ENCODE data around the gene SNX32.

Gene SNX32

DNA sequence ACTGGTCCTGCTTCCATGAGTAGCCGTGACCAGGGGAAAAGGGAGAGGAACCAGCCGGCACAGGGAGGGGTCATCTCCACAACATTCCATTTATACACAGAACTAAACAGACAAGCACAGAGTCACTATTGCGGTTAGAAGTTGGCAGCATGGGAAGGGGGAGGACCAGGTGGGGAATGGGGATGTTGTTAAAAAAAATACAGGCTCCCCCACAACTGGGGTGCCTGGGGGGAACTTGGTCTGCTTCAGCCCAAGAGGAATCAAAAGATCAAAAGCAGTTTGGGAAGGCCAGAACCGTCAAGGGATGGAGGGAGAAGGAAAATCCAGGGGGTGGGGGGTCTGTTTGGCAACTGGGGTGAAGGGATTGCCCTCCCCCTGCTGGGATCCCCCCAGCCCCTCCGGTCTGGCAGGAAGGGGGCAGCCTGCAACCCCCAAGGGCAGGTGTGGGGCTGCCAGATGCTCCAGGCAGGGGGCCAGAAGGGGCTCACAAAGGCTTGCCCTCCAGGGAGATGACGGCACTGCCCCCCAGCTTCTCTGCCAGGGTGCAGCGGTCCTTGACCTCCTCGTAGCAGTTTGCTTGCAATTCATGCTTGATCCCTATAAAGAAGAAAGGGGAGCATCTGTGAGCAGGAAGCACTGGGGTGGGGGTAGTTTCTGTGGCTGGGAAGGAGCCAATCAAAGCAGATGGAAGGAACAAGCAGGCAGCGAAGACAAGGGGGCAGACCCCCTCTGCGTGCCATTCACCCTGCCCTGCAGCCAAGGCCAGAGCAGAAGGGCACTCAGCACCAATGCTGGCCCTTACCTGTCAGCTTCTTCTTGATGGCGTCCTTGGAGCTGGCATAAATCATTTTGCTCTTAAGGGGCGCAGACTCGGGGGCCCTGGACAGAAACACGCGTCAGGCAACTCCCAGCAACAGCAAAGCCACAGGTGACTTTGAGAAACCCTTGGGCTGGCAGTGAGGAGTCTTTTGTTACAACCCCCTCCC lies 21.4 kb downstream of the SNX32 start:
- DNase-seq (ENCODE audit: low read depth in 2 of 2) = no peak

DNA sequence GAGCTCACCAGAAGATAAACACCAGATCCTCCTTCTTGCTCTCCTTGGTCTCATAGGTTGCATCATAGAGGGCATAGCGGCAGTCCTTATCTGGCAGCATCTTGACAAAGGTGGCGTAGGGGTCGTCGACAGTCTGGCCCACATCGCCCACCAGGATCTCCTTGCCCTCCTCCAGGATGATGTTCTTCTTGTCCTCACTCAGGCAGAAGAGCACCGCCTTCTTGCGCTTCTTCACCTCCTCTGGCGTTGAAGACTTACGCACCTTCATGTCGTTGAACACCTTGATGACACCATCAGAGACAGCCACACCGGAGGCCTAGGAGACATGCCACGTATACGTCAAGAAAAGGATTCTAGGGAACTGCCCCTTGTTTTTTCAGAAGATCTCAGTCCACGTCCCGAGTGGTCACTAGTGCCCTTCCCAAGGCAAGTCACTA lies 22.2 kb downstream of the SNX32 start:
- no peak for DNase-seq (ENCODE audit: low read depth in 2 of 2)

- DNase-seq (ENCODE audit: low read depth in 2 of 2) = peak; percentile 71 to 81
Measured at GRCh38 chr11:65856689-65857499, 23.1 kb downstream of the SNX32 start.

GRCh38 chr11:65857500-65857852 lies 23.7 kb downstream of the SNX32 start:
- peak; percentile 40 to 45 for DNase-seq (ENCODE audit: low read depth in 2 of 2)

- peak; percentile 96 to 97 for DNase-seq (ENCODE audit: low read depth in 2 of 2)
Measured at GRCh38 chr11:65857853-65858680, 24.3 kb downstream of the SNX32 start, which contains the start of gene CFL1. Gene CFL1 (minus strand): TSS chr11:65858180. CDS start chr11:65858099, 81 bp downstream.

DNA sequence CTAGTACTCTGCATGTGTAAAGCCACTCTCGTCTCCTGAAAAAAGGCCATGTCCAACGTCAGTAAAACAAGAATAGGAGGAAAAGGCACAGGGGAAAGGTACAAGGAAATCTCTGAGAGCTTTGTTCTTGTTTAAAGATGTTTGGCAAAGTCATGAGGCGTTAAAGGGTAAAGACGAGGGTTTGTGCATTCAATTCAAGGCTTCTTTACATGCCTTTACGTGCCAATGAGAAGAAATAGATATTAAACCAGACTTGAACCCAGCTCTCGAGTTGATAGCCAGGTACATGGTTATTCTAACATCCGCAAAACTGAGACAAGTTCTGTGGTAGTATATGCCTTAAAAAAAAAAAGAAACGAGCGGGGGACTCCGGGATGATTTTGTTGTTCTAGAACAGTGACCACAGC lies 24.9 kb downstream of the SNX32 start:
- DNase-seq (ENCODE audit: low read depth in 2 of 2) = no peak

DNA sequence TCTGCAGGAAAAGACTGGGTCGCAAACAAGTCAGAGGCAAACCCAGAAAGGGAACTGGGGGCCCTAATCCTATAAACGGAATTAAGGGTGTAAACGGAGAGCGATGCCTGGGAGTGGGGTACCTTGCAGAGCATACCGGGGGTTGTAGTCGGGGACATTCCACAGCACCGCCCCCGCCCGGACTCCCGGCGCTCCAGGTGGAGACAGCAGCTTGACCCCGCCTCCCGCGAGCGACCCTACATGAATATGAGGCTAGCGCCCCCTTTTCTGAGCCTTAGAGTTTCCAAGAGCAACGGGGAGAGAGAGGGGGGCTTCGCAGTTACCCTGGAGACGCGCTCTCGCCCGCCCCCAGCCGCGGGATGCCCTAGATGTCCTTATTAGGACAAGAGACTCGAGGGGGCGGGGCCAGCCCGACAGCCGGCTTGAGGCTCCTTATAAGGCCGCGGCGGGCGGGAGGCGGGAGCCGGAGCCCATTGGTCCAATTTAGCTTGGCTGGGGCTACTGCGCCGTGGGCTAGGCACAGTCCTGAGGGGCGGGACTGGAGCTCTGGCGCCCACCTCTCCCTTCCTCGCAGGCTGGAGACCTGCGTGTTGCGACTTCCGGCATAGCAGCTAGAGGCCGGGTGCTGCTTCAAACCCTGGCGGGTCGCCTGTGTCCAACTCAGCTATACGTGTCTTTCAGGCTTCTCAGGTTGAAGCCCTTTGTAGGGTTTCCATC lies 25.5 kb downstream of the SNX32 start:
- DNase-seq (ENCODE audit: low read depth in 2 of 2) = peak; percentile 99

- DNase-seq (ENCODE audit: low read depth in 2 of 2) = no peak
Measured at GRCh38 chr11:65859812-65860277, 26.1 kb downstream of the SNX32 start.

DNA sequence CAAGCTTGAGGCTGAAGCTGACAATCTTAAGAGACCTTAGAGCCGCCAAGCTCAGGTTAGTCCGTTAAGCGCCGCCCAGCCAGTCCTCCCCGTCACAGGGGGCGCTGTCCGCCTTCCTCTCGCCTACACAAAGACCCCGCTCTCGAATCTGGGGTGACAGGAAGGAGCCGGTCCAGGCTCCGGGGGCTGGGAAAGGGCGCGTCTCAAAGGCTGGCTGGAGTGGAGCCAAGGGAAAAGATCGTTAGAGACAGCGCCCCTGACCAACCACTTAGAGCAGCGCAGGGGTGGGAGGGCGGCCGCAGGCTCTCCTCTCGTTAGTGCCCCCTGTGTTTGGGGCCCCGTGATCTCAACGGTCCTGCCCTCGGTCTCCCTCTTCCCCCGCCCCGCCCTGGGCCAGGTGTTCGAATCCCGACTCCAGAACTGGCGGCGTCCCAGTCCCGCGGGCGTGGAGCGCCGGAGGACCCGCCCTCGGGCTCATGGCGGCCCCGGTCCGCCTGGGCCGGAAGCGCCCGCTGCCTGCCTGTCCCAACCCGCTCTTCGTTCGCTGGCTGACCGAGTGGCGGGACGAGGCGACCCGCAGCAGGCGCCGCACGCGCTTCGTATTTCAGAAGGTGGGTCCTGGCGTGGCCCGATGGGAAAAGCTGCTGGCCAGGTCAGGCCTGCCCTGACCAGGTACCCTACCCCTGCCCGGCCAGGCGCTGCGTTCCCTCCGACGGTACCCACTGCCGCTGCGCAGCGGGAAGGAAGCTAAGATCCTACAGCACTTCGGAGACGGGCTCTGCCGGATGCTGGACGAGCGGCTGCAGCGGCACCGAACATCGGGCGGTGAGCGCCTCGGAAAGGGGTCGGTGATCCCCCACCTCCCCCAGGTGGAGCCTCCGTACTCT lies 26.8 kb downstream of the SNX32 start, which contains the start of gene MUS81:
MUS81 (plus strand) TSS at position 156 of the 887 bp plus-strand sequence; CDS start at position 477, 321 bp downstream.
- DNase-seq (ENCODE audit: low read depth in 2 of 2) = peak; percentile 90 to 94

DNA sequence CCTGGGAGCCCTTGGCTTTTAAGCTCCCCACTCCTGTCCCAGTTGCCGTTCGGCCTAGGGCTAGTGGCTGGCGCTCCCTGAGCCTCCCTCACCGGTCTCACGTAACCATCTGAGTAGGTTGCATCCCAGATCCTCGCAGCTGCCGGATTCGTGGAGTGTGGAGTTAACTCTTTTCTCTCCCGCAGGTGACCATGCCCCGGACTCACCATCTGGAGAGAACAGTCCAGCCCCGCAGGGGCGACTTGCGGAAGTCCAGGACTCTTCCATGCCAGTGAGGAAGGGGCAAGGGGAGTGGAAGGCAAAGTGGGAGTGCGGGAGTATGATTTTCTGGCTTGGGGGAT lies 27.4 kb downstream of the SNX32 start:
- no peak for DNase-seq (ENCODE audit: low read depth in 2 of 2)

DNA sequence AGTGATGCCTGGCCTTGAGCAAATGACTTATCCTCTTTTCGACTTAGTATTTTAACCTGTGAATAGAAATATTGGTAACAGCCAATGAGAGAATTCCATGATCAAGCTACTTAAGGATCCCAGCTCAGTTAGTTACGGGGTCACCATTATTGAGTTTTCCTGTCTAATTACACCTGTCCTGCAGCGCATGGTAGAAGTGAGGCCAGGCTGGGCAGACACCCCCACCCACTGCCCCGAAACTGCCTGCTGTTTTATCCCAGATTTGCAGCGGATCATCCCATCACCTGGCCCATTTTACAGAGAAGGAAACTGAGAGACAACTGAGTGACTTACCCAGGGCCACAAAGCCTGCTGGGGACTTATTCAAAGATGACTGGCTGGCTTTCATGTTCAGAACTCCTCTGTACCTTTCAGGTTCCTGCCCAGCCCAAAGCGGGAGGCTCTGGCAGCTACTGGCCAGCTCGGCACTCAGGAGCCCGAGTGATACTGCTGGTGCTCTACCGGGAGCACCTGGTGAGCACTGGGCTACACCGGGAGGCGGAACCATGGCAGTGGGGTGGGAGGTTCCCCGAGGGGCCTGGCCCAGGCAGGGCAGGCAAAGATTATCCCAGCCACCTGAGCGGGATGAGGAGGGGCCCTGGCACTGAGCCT lies 27.9 kb downstream of the SNX32 start:
- DNase-seq (ENCODE audit: low read depth in 2 of 2) = no peak

- no peak for DNase-seq (ENCODE audit: low read depth in 2 of 2)
Measured at GRCh38 chr11:65862191-65862735, 28.5 kb downstream of the SNX32 start.

DNA sequence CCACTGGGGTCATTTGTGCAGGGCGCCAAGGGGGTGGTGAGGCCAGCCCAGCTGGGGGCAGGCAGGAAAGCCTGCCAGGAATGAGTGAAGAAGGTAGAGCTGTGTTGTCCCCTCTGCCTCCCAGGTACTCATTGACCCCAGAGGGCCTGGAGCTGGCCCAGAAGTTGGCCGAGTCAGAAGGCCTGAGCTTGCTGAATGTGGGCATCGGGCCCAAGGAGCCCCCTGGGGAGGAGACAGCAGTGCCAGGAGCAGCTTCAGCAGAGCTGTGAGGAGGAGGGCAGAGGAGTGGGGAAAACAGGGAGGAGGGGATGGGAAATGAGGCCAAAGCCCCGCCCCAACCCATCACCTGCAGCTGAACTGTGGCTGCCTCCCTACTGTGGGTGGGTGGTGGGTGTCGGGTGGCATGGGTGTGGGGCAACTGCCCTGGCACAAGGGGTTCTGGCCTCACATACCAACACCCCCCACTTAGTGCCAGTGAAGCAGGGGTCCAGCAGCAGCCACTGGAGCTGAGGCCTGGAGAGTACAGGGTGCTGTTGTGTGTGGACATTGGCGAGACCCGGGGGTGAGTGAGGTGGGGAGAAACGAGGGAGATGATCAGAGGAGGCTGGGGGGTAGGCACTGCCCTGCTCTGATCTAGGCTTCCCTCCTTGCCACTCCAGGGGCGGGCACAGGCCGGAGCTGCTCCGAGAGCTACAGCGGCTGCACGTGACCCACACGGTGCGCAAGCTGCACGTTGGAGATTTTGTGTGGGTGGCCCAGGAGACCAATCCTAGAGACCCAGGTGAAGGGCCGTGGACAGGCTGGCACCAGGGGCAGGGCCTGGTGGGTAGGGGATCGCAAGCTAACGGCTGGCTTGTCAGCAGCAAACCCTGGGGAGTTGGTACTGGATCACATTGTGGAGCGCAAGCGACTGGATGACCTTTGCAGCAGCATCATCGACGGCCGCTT lies 29.5 kb downstream of the SNX32 start:
- no peak for DNase-seq (ENCODE audit: low read depth in 2 of 2)

DNA sequence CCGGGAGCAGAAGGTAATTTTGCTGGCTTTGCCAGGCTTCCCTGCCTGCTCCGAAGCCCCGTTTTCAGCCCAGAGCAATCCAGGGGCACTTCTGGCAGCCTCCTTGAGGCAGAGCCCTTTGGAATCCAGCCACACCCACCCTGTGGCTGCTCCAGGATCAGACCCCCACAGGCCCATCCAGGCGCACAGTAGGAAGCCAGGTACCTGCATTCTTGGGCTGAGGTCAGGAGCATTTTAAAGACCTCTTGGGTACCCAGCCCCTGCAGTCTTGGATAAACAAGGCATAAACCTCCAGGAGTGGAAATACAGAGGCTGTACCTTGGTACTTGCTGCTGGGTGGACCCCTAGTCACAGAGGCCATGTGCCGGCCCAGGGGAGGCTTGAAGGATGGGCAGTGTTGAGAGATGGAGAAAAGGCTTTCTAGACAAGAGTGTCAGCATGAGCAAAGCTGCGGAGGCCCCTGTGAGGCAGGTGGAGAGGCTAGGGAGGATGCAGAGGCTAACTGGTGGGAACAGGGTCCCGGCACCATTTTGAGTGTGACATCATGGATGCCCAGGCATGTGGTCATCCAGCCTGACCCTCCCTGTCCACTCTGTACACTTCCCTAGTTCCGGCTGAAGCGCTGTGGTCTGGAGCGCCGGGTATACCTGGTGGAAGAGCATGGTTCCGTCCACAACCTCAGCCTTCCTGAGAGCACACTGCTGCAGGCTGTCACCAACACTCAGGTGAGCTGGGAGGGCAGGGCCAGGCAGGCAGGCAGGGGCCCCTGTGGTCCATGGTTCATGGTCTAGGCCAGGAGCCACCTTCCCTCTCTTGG lies 30.3 kb downstream of the SNX32 start:
- no peak for DNase-seq (ENCODE audit: low read depth in 2 of 2)

- DNase-seq (ENCODE audit: low read depth in 2 of 2) = no peak
Measured at GRCh38 chr11:65864706-65865471, 31.1 kb downstream of the SNX32 start.

- no peak for DNase-seq (ENCODE audit: low read depth in 2 of 2)
Measured at GRCh38 chr11:65865550-65866172, 31.9 kb downstream of the SNX32 start.
